Brain pericyte (primary cell): ENCODE results near the gene ITGB1.
"Not testable (repeated sequence)": the region's sequence is repeated elsewhere in the genome, so short reads cannot be mapped to it uniquely, and the experiment has no call there.

Experiments used
- DNase-seq: peaks from one replicate; pipeline ENCODE4 v3.0.0-alpha.2; 2012; ENCODE audit warnings: low read depth, low spot score

ITGB1 gene

GRCh38 chr10:32958085-32959005 is at the start of gene ITGB1:
Gene ITGB1, minus strand, starts transcription at chr10:32958230. Its CDS starts 22,672 bp downstream, at chr10:32935558.
- peak; percentile 86 for DNase-seq

GRCh38 chr10:33006342-33006887 is 48.4 kb upstream of the ITGB1 start:
- DNase-seq = no peak

- DNase-seq = no peak
Measured at GRCh38 chr10:33005322-33006301, 47.6 kb upstream of the ITGB1 start.

- no peak for DNase-seq
Measured at GRCh38 chr10:33001908-33002492, 44.0 kb upstream of the ITGB1 start.

- not testable (repeated sequence) for DNase-seq
Measured at GRCh38 chr10:32998060-32998581, 40.1 kb upstream of the ITGB1 start.

GRCh38 chr10:32995751-32996150 is 37.7 kb upstream of the ITGB1 start:
- DNase-seq = no peak

- no peak for DNase-seq
Measured at GRCh38 chr10:32995066-32995622, 37.1 kb upstream of the ITGB1 start.

- not testable (repeated sequence) for DNase-seq
Measured at GRCh38 chr10:32994632-32995031, 36.6 kb upstream of the ITGB1 start.

- DNase-seq = not testable (repeated sequence)
Measured at GRCh38 chr10:32992310-32992709, 34.3 kb upstream of the ITGB1 start.

GRCh38 chr10:32990811-32991210 is 32.8 kb upstream of the ITGB1 start:
- no peak for DNase-seq

GRCh38 chr10:32988604-32989003 is 30.6 kb upstream of the ITGB1 start:
- no peak for DNase-seq

GRCh38 chr10:32987172-32987571 is 29.1 kb upstream of the ITGB1 start:
- DNase-seq = no peak

- DNase-seq = no peak
Measured at GRCh38 chr10:32985775-32986350, 27.8 kb upstream of the ITGB1 start.

GRCh38 chr10:32985341-32985764 is 27.3 kb upstream of the ITGB1 start:
- DNase-seq = no peak

- DNase-seq = no peak
Measured at GRCh38 chr10:32984003-32984600, 26.1 kb upstream of the ITGB1 start.

GRCh38 chr10:32982911-32983909 is 25.2 kb upstream of the ITGB1 start:
- DNase-seq = no peak

GRCh38 chr10:32982293-32982709 is 24.3 kb upstream of the ITGB1 start:
- DNase-seq = no peak

GRCh38 chr10:32981760-32982159 is 23.7 kb upstream of the ITGB1 start:
- DNase-seq = no peak
